GM23338 (cell line): ENCODE measurements around the gene ARF1. TPM values are rescaled to one million over a fixed set of nuclear protein-coding genes. Genes with fewer than 3 reads are reported as not detected.

Experiments used
- ATAC-seq: fragments of 200-7000 bp; cut with Tn5 transposase; 3 replicates; pipeline ENCODE4 v1.9.1; 2020
- DNase-seq: peaks from one replicate; pipeline ENCODE4 v3.0.0-alpha.2; 2015; ENCODE audit warnings: low spot score
- H2AFZ ChIP-seq: fragments of 200-600 bp; sonication (generic); 2 replicates; pipeline ENCODE4 v1.8.0; 2016; ENCODE audit warnings: antibody characterized with exemption, mild to moderate bottlenecking, moderate library complexity
- H3F3A ChIP-seq: fragments of 200-600 bp; sonication (generic); replicated peaks from 2 replicates; pipeline ENCODE4 v1.8.0; 2017; ENCODE audit warnings: antibody characterized with exemption, mixed run types, low read depth
- H3K27ac ChIP-seq: fragments of 200-600 bp; sonication (generic); 2 replicates; pipeline ENCODE4 v1.6.1; 2016; ENCODE audit warnings: low read depth
- H3K27me3 ChIP-seq: fragments of 200-600 bp; sonication (generic); 2 replicates; pipeline ENCODE4 v1.8.0; 2016; ENCODE audit warnings: mild to moderate bottlenecking, mixed run types, moderate library complexity; ENCODE audit not compliant: insufficient read depth
- H3K36me3 ChIP-seq: fragments of 200-600 bp; sonication (generic); 2 replicates; pipeline ENCODE4 v1.8.0; 2016; ENCODE audit warnings: mild to moderate bottlenecking; ENCODE audit not compliant: insufficient read depth
- H3K4me1 ChIP-seq: fragments of 200-600 bp; sonication (generic); 2 replicates; pipeline ENCODE4 v1.8.0; 2016; ENCODE audit warnings: mild to moderate bottlenecking, moderate library complexity; ENCODE audit not compliant: insufficient read depth
- H3K4me2 ChIP-seq: fragments of 200-600 bp; sonication (generic); 2 replicates; pipeline ENCODE4 v1.7.1; 2017; ENCODE audit warnings: mixed run types
- H3K4me3 ChIP-seq: fragments of 200-600 bp; sonication (generic); 2 replicates; pipeline ENCODE4 v1.6.1; 2016; ENCODE audit warnings: mixed run types
- H3K79me2 ChIP-seq: fragments of 200-600 bp; sonication (generic); replicated peaks from 2 replicates; pipeline ENCODE4 v1.8.0; 2017; ENCODE audit warnings: mild to moderate bottlenecking; ENCODE audit not compliant: insufficient read depth
- H3K9me2 ChIP-seq: fragments of 200-600 bp; sonication (generic); 2 replicates; pipeline ENCODE4 v1.8.0; 2017; ENCODE audit not compliant: insufficient read depth
- H4K20me1 ChIP-seq: fragments of 200-600 bp; sonication (generic); replicated peaks from 2 replicates; pipeline ENCODE4 v1.8.0; 2017; ENCODE audit warnings: mild to moderate bottlenecking; ENCODE audit not compliant: insufficient read depth
- H3K27ac Mint-ChIP-seq: 2 replicates; pipeline ENCODE4 v1.8.0; 2020; ENCODE audit warnings: inconsistent platforms, mild to moderate bottlenecking, moderate library complexity, mixed read lengths
- H3K27me3 Mint-ChIP-seq: 3 replicates; pipeline ENCODE4 v1.8.0; 2022; ENCODE audit warnings: low read depth, mild to moderate bottlenecking, moderate library complexity, mixed read lengths, inconsistent platforms; ENCODE audit not compliant: insufficient read depth, poor library complexity
- H3K36me3 Mint-ChIP-seq: 3 replicates; pipeline ENCODE4 v1.8.0; 2021; ENCODE audit warnings: low read depth, mild to moderate bottlenecking, inconsistent platforms, moderate library complexity, mixed read lengths
- H3K4me1 Mint-ChIP-seq: 3 replicates; pipeline ENCODE4 v1.8.0; 2020; ENCODE audit warnings: mild to moderate bottlenecking, inconsistent platforms, mixed read lengths
- H3K4me3 Mint-ChIP-seq: 3 replicates; pipeline ENCODE4 v1.8.0; 2021; ENCODE audit warnings: moderate library complexity, mild to moderate bottlenecking, inconsistent platforms, mixed read lengths
- H3K9me3 Mint-ChIP-seq: 3 replicates; pipeline ENCODE4 v1.8.0; 2020; ENCODE audit warnings: moderate library complexity, mild to moderate bottlenecking, inconsistent platforms, mixed read lengths
- CREB1 ChIP-seq: fragments of 250-450 bp; sonication (Bioruptor Pico); IDR thresholded peaks from 2 replicates; pipeline ENCODE4 v1.5.0; 2020; ENCODE audit warnings: low read depth, mild to moderate bottlenecking, moderate library complexity
- EZH2 ChIP-seq: fragments of 200-600 bp; sonication (generic); IDR thresholded peaks from one replicate; pipeline ENCODE4 v1.8.0; 2017; ENCODE audit warnings: antibody characterized with exemption, mild to moderate bottlenecking, low read depth; ENCODE audit not compliant: unreplicated experiment
- EZH2phosphoT487 ChIP-seq: fragments of 200-600 bp; sonication (generic); IDR thresholded peaks from one replicate; pipeline ENCODE4 v1.8.1; 2018; ENCODE audit warnings: antibody characterized with exemption; ENCODE audit not compliant: unreplicated experiment
- JUNB ChIP-seq: IDR thresholded peaks from one replicate; pipeline ENCODE4 v1.6.1; 2016; ENCODE audit warnings: antibody characterized with exemption; ENCODE audit not compliant: unreplicated experiment
- NANOG ChIP-seq: IDR thresholded peaks from 2 replicates; pipeline ENCODE4 v1.6.1; 2016; ENCODE audit warnings: antibody characterized with exemption, borderline replicate concordance
- POLR2AphosphoS5 ChIP-seq: IDR thresholded peaks from 2 replicates; pipeline ENCODE4 v1.6.1; 2016; ENCODE audit warnings: antibody characterized with exemption, low read depth
- STAT1 ChIP-seq: IDR thresholded peaks from one replicate; pipeline ENCODE4 v1.6.1; 2016; ENCODE audit warnings: antibody characterized with exemption; ENCODE audit not compliant: unreplicated experiment
- ZNF114 ChIP-seq: fragments of 250-450 bp; sonication (Bioruptor Pico); IDR thresholded peaks from 2 replicates; pipeline ENCODE4 v1.5.0; 2020; ENCODE audit warnings: mild to moderate bottlenecking, moderate library complexity
- ZNF331 ChIP-seq: fragments of 250-450 bp; sonication (Bioruptor Pico); IDR thresholded peaks from 2 replicates; pipeline ENCODE4 v1.5.0; 2020; ENCODE audit warnings: low read depth, mild to moderate bottlenecking, moderate library complexity
- polyA plus RNA-seq: library from polyadenylated mRNA; unstranded; fragments of >200 nt; fragmentation: Nextera tagmentation; extraction: Ambion mirVana; gene quantifications from 2 replicates; pipeline ENCODE4 v1.2.1, GENCODE V29; 2016
- total RNA-seq: library from RNA; depleted of rRNA; stranded (reverse); fragments of >200 nt; shearing (Covaris generic); gene quantifications from 2 replicates; pipeline ENCODE4 v1.2.3, GENCODE V29; 2014
- TF ChIP-seq, protein P1 (sequence below): IDR thresholded peaks from 2 replicates; pipeline ENCODE4 v1.6.1; 2016; ENCODE audit warnings: antibody characterized with exemption
- TF ChIP-seq, protein P2 (sequence below): IDR thresholded peaks from one replicate; pipeline ENCODE4 v1.6.1; 2018; ENCODE audit warnings: antibody characterized with exemption; ENCODE audit not compliant: unreplicated experiment
- TF ChIP-seq, protein P3 (sequence below), 2 experiments: fragments of 200-600 bp in 1 of 2; sonication (generic) in 1 of 2; conservative IDR thresholded peaks; 2 replicates each; pipeline versions ENCODE4 v1.5.1 to v1.6.1; 2016 to 2017; ENCODE audit warnings: antibody characterized with exemption in 2 of 2, low read depth in 2 of 2, mild to moderate bottlenecking in 2 of 2, moderate library complexity in 1 of 2
- TF ChIP-seq, protein P4 (sequence below): fragments of 250-450 bp; sonication (Bioruptor Pico); IDR thresholded peaks from 2 replicates; pipeline ENCODE4 v1.5.0; 2020; ENCODE audit warnings: mild to moderate bottlenecking, moderate library complexity

The ARF1 gene
- total and polyA plus RNA-seq, 2 experiments from 2014 or later = 210 to 306 TPM

DNA sequence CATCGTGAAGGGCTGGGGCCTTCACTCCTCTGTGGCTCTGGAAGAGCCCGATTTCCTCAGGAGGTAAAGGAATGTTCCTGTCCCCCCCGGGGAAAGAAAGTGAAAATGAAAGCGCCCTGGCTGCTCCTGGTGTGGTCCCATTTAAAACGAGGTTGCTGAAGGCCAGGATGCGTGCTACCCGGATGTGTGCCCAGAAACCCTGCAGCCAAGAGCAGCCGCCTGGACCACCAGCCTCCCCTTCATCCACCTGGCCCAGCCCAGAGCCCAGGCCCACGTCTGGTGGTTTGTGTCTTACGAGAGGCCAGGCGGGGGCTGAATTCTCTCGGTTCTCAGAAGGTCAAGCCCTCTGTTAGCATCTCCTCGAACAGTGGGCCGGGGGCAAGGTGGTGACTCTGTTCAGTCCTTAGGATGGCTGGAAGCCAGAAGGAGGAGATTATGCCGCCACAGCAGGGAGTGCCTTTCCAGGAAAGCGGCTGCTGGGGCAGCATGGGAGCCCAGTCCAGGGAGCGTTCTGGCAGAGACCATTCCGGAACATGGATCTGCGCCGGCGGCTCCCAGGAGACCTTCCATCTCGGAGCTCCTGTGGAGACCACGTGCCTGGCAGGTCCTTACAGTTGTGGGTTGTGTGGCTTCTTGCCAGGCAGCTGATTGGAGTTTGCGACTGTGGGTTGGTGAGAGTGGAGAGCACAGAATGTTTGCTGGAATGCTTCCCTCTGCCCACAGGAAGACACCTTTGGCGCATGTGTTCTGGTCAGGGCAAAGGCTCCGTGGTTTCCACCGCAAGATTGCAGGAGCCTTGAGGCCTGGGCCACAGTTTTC is 58.9 kb downstream of the ARF1 start:
- no peaks in the 10 kb centered on the region for H4K20me1 ChIP-seq
- peak overlapping the region; percentile 67; the same call in 1 of the 2 replicates for H3K27ac Mint-ChIP-seq
- no peaks in the 10 kb centered on the region for H3K36me3 ChIP-seq
- H3K4me2 ChIP-seq = peak overlapping the region; percentile 98
- no peaks in the 10 kb centered on the region; the same call in 2 of the 3 replicates for H3K9me3 Mint-ChIP-seq
- peak overlapping the region; percentile 86 for H3K4me3 Mint-ChIP-seq
- H3K27me3 Mint-ChIP-seq = peaks cover 13% of the 10 kb centered on the region
- peaks cover 5% of the 10 kb centered on the region; the same call in 1 of the 2 replicates for H3K4me1 ChIP-seq
- no peaks in the 10 kb centered on the region for H3K9me2 ChIP-seq
- TF ChIP-seq, protein P1, sequence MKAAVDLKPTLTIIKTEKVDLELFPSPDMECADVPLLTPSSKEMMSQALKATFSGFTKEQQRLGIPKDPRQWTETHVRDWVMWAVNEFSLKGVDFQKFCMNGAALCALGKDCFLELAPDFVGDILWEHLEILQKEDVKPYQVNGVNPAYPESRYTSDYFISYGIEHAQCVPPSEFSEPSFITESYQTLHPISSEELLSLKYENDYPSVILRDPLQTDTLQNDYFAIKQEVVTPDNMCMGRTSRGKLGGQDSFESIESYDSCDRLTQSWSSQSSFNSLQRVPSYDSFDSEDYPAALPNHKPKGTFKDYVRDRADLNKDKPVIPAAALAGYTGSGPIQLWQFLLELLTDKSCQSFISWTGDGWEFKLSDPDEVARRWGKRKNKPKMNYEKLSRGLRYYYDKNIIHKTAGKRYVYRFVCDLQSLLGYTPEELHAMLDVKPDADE = no peak
- no peak for TF ChIP-seq EZH2phosphoT487
- TF ChIP-seq JUNB = no peak
- TF ChIP-seq NANOG = no peak
- TF ChIP-seq ZNF331 = no peak
- no peak for TF ChIP-seq CREB1
- no peak for TF ChIP-seq EZH2
- no peak for TF ChIP-seq ZNF114 (CRISPR knock-in tag)
- no peak for TF ChIP-seq POLR2AphosphoS5
- TF ChIP-seq, protein P2, sequence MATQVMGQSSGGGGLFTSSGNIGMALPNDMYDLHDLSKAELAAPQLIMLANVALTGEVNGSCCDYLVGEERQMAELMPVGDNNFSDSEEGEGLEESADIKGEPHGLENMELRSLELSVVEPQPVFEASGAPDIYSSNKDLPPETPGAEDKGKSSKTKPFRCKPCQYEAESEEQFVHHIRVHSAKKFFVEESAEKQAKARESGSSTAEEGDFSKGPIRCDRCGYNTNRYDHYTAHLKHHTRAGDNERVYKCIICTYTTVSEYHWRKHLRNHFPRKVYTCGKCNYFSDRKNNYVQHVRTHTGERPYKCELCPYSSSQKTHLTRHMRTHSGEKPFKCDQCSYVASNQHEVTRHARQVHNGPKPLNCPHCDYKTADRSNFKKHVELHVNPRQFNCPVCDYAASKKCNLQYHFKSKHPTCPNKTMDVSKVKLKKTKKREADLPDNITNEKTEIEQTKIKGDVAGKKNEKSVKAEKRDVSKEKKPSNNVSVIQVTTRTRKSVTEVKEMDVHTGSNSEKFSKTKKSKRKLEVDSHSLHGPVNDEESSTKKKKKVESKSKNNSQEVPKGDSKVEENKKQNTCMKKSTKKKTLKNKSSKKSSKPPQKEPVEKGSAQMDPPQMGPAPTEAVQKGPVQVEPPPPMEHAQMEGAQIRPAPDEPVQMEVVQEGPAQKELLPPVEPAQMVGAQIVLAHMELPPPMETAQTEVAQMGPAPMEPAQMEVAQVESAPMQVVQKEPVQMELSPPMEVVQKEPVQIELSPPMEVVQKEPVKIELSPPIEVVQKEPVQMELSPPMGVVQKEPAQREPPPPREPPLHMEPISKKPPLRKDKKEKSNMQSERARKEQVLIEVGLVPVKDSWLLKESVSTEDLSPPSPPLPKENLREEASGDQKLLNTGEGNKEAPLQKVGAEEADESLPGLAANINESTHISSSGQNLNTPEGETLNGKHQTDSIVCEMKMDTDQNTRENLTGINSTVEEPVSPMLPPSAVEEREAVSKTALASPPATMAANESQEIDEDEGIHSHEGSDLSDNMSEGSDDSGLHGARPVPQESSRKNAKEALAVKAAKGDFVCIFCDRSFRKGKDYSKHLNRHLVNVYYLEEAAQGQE = no peak
- TF ChIP-seq, protein P3, sequence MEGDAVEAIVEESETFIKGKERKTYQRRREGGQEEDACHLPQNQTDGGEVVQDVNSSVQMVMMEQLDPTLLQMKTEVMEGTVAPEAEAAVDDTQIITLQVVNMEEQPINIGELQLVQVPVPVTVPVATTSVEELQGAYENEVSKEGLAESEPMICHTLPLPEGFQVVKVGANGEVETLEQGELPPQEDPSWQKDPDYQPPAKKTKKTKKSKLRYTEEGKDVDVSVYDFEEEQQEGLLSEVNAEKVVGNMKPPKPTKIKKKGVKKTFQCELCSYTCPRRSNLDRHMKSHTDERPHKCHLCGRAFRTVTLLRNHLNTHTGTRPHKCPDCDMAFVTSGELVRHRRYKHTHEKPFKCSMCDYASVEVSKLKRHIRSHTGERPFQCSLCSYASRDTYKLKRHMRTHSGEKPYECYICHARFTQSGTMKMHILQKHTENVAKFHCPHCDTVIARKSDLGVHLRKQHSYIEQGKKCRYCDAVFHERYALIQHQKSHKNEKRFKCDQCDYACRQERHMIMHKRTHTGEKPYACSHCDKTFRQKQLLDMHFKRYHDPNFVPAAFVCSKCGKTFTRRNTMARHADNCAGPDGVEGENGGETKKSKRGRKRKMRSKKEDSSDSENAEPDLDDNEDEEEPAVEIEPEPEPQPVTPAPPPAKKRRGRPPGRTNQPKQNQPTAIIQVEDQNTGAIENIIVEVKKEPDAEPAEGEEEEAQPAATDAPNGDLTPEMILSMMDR (conservative IDR thresholded peaks at IDR 0.05; ENCODE audit: low read depth in 2 of 2) = no peak
- TF ChIP-seq, protein P4, sequence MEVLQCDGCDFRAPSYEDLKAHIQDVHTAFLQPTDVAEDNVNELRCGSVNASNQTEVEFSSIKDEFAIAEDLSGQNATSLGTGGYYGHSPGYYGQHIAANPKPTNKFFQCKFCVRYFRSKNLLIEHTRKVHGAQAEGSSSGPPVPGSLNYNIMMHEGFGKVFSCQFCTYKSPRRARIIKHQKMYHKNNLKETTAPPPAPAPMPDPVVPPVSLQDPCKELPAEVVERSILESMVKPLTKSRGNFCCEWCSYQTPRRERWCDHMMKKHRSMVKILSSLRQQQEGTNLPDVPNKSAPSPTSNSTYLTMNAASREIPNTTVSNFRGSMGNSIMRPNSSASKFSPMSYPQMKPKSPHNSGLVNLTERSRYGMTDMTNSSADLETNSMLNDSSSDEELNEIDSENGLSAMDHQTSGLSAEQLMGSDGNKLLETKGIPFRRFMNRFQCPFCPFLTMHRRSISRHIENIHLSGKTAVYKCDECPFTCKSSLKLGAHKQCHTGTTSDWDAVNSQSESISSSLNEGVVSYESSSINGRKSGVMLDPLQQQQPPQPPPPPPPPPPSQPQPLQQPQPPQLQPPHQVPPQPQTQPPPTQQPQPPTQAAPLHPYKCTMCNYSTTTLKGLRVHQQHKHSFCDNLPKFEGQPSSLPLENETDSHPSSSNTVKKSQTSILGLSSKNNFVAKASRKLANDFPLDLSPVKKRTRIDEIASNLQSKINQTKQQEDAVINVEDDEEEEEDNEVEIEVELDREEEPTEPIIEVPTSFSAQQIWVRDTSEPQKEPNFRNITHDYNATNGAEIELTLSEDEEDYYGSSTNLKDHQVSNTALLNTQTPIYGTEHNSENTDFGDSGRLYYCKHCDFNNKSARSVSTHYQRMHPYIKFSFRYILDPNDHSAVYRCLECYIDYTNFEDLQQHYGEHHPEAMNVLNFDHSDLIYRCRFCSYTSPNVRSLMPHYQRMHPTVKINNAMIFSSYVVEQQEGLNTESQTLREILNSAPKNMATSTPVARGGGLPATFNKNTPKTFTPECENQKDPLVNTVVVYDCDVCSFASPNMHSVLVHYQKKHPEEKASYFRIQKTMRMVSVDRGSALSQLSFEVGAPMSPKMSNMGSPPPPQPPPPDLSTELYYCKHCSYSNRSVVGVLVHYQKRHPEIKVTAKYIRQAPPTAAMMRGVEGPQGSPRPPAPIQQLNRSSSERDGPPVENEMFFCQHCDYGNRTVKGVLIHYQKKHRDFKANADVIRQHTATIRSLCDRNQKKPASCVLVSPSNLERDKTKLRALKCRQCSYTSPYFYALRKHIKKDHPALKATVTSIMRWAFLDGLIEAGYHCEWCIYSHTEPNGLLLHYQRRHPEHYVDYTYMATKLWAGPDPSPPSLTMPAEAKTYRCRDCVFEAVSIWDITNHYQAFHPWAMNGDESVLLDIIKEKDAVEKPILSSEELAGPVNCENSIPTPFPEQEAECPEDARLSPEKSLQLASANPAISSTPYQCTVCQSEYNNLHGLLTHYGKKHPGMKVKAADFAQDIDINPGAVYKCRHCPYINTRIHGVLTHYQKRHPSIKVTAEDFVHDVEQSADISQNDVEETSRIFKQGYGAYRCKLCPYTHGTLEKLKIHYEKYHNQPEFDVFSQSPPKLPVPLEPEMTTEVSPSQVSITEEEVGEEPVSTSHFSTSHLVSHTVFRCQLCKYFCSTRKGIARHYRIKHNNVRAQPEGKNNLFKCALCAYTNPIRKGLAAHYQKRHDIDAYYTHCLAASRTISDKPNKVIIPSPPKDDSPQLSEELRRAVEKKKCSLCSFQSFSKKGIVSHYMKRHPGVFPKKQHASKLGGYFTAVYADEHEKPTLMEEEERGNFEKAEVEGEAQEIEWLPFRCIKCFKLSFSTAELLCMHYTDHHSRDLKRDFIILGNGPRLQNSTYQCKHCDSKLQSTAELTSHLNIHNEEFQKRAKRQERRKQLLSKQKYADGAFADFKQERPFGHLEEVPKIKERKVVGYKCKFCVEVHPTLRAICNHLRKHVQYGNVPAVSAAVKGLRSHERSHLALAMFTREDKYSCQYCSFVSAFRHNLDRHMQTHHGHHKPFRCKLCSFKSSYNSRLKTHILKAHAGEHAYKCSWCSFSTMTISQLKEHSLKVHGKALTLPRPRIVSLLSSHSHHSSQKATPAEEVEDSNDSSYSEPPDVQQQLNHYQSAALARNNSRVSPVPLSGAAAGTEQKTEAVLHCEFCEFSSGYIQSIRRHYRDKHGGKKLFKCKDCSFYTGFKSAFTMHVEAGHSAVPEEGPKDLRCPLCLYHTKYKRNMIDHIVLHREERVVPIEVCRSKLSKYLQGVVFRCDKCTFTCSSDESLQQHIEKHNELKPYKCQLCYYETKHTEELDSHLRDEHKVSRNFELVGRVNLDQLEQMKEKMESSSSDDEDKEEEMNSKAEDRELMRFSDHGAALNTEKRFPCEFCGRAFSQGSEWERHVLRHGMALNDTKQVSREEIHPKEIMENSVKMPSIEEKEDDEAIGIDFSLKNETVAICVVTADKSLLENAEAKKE (CRISPR knock-in tag) = no peak
- no peak for TF ChIP-seq STAT1
- no peak overlapping the region for H2AFZ ChIP-seq
- no peak overlapping the region for H3K27ac ChIP-seq
- H3K36me3 Mint-ChIP-seq = no peaks in the 10 kb centered on the region; the same call in 1 of the 3 replicates
- ATAC-seq = no peak
- peaks cover 16% of the 10 kb centered on the region for H3K27me3 ChIP-seq
- DNase-seq = no peak
- peak overlapping the region; percentile 92 for H3K4me3 ChIP-seq
- peaks cover 2% of the 10 kb centered on the region; the same call in 1 of the 3 replicates for H3K4me1 Mint-ChIP-seq
- peaks cover 34% of the 10 kb centered on the region for H3K79me2 ChIP-seq
- H3F3A ChIP-seq = no peaks in the 10 kb centered on the region
